Embryonic facial prominence (tissue), 1 donor: Measurements from ENCODE around the gene ATRAID.

Experiments
- DNase-seq: peaks from one replicate; pipeline ENCODE4 v3.0.0-alpha.2; 2016; ENCODE audit errors: extremely low spot score

The ATRAID gene

GRCh38 chr2:27219091-27219490, 7.2 kb downstream of the ATRAID start:
- DNase-seq: no peak

DNA sequence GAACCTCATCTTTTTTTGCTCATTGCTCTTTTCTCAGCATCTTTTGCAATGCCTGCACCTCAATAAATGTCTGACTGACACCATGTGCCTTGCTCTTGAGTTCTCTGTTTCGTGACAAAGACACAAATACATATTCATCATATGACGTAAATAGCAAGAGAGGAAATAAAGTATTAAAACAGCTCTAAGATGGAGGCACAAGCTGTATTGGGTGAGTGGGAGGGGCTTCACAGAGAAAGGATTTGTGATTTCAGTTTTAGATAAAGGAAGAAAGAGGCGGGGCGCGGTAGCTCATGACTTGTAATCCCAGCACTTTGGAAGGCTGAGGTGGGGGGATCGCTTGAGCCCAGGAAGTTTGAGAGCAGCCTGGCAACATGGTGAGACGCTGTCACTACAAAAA, 8.2 kb downstream of the ATRAID start:
- DNase-seq: no peak

DNA sequence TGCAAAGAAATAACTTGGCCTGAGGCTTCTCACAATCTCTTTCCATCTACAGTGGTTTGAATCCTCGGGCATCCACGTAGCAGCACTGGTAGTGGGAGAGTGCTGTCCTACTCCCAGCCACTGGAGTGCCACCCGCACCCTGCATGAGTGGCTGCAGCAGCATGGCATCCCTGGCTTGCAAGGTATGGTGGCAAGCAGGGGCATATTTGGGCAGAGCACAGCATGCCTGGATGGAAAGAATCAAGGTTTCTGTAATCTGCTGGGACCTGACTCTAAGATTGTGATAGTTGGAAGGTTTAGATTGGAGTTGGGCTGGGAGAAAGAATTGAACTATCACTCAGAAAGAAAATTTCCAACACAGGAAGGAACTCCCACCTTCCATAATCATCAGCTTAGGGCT, 9.3 kb downstream of the ATRAID start:
- DNase-seq: no peak

- DNase-seq: no peak
Observed at GRCh38 chr2:27222407-27222806, 10.6 kb downstream of the ATRAID start.

GRCh38 chr2:27223416-27223815, 11.6 kb downstream of the ATRAID start:
- DNase-seq: no peak

- DNase-seq: no peak
Observed at GRCh38 chr2:27225526-27225925, 13.7 kb downstream of the ATRAID start.

DNA sequence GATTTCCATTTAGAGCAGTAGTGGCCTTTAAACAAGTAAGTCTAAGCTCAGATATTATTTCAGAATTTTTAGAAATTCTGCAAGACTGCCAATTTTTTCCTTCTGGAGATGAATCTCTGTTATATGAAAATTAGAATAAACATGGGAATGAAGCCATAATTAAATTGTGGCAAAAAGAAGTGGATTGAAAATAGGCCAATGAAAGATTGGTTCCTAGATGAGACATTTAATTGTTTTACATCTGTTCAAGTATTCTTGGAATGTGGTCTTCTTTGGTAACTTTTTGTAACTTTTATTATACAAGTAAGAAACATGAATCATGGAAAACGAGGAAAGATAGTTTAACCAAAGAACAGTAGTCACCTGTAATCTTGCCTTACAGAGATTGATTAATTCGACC, 15.7 kb downstream of the ATRAID start:
- DNase-seq: no peak

GRCh38 chr2:27231921-27232320, 20.1 kb downstream of the ATRAID start:
- no peak for DNase-seq

DNA sequence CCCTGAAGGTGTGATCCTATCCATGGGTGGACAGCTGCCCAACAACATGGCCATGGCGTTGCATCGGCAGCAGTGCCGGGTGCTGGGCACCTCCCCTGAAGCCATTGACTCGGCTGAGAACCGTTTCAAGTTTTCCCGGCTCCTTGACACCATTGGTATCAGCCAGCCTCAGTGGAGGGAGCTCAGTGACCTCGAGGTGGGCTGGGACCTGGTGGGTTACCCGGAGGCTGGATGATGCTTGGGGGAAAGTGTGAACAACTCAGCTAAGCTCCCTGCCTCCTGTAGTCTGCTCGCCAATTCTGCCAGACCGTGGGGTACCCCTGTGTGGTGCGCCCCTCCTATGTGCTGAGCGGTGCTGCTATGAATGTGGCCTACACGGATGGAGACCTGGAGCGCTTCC, 21.5 kb downstream of the ATRAID start:
- DNase-seq: no peak

GRCh38 chr2:27236136-27236535, 24.3 kb downstream of the ATRAID start:
- DNase-seq: no peak

GRCh38 chr2:27236626-27237025, 24.8 kb downstream of the ATRAID start:
- no peak for DNase-seq

DNA sequence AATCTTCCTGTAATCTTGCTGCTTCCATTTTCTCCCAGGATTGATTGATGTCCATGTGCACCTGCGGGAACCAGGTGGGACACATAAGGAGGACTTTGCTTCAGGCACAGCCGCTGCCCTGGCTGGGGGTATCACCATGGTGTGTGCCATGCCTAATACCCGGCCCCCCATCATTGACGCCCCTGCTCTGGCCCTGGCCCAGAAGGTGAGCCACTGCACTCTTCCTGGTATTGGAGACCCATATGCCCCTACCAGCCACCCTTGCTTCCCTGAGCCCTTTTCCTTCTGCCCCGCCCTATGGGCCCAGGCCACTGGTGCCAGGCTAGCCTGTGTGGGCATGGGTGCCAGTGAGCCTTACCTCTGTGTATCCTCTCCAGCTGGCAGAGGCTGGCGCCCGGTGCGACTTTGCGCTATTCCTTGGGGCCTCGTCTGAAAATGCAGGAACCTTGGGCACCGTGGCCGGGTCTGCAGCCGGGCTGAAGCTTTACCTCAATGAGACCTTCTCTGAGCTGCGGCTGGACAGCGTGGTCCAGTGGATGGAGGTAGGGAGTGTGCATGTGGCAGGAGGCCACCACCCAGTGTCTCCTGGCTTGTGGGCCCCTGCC, 25.6 kb downstream of the ATRAID start:
- no peak for DNase-seq

- no peak for DNase-seq
Observed at GRCh38 chr2:27238976-27239375, 27.1 kb downstream of the ATRAID start.

DNA sequence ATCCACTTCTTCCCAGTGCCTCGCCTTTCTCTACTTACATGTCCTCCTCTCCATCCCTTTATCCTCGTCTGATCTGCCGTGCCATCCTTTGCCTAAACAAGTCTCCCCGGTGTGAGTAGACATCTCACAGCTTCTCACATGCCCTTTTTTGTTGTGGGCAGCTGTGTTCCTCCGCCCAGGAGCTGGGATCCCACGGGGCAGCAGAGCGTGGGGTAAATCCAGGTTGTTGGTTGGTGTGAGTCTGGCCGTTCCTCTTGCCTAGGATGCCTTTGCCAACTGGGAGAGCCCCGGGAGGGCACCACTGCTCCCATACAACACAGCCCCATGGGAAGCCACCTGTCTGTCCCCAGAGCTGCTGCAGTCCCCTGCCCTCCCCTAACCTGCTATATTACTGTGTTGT, 28.6 kb downstream of the ATRAID start:
- no peak for DNase-seq

GRCh38 chr2:27241761-27242613, 30.1 kb downstream of the ATRAID start:
- no peak for DNase-seq

DNA sequence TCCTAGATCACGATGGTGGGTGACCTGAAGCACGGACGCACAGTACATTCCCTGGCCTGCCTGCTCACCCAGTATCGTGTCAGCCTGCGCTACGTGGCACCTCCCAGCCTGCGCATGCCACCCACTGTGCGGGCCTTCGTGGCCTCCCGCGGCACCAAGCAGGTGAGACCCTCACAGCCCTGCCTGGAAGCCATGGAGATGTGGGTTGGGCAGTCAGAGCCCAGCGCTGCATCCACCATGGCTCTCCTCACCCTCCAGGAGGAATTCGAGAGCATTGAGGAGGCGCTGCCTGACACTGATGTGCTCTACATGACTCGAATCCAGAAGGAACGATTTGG, 30.7 kb downstream of the ATRAID start:
- DNase-seq: no peak

DNA sequence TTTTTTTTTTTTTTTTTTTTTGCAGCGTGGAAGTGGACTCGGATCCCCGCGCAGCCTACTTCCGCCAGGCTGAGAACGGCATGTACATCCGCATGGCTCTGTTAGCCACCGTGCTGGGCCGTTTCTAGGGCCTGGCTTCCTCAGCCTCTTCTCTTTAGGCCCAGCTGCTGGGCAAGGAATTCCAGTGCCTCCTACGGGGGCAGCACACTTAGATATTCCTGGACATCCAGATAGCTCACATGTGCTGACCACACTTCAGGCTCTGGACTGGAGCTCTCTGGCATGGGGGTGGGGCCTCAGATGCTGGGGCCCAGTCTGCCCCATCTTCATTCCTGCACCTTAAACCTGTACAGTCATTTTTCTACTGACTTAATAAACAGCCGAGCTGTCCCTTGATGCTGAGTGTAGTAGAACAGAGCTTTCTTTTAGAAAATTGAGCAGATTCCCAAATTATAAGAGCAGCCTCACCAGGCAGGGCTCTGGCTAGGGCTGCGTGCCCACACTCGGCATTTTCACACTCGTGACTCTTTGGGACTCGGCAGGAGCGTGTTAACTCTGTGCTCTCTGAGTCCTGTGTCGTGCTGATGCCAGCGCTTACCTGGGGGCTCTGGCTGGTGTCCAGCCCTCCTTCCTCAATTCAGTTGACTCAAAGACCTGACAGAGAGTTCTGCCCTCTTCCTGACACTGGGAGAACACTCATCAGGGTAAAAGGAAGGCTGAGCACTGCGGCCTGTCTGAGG, 31.7 kb downstream of the ATRAID start:
- DNase-seq: no peak

- no peak for DNase-seq
Observed at GRCh38 chr2:27245116-27245515, 33.3 kb downstream of the ATRAID start.

- no peak for DNase-seq
Observed at GRCh38 chr2:27245626-27246025, 33.8 kb downstream of the ATRAID start.

- DNase-seq: no peak
Observed at GRCh38 chr2:27247893-27248292, 36.1 kb downstream of the ATRAID start.

GRCh38 chr2:27249159-27249890, 37.5 kb downstream of the ATRAID start:
- no peak for DNase-seq
